Inflammatory macrophage treated with lipopolysaccharide for 1 hour (primary cell): ENCODE results near the gene BDH1.
"Not testable (repeated sequence)": the region's sequence is repeated elsewhere in the genome, so short reads cannot be mapped to it uniquely, and the experiment has no call there.

Experiments
- DNase-seq, 2 donors: peaks; one replicate each; pipeline ENCODE4 v3.0.0-alpha.2; 2020 to 2022

The BDH1 gene

DNA sequence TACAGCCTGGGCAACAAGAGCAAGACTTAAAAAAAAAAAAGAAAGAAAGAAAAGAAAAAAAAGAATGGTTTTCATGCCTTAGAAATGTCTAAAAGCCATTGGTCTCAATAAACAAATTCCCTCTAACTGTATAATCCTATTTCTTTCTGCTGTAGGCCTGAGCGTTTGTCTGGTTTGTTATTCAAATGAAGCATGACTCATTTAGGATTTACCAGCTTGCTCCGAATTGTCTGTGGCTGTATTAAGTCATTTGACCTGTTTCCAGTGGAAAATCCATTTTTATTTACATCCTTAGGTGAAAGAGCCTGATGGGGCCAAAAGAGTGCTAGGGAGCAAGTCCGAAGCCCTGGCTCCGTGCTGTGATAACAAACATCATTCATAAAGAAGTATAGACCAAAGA lies 73.8 kb downstream of the BDH1 start:
- DNase-seq, result no peak

DNA sequence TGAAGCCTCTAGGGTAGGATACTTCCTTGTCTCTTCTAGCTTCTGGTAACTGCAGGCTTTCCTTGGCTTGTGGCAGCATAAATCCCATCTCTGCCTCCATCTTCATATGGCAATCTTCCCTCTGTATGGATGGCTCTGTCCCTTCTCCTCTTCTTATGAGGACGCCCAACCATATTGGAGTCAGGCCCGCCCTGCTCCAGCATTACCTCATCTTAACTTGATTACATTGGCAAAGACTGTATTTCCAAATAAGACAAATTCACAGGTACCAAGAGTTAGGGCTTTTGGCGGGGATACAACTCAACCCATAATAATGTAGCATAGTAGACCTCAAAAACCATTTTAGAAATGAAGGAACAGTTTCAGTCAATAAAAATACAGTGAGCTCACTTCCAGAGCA lies 75.4 kb downstream of the BDH1 start:
- DNase-seq, result no peak

DNA sequence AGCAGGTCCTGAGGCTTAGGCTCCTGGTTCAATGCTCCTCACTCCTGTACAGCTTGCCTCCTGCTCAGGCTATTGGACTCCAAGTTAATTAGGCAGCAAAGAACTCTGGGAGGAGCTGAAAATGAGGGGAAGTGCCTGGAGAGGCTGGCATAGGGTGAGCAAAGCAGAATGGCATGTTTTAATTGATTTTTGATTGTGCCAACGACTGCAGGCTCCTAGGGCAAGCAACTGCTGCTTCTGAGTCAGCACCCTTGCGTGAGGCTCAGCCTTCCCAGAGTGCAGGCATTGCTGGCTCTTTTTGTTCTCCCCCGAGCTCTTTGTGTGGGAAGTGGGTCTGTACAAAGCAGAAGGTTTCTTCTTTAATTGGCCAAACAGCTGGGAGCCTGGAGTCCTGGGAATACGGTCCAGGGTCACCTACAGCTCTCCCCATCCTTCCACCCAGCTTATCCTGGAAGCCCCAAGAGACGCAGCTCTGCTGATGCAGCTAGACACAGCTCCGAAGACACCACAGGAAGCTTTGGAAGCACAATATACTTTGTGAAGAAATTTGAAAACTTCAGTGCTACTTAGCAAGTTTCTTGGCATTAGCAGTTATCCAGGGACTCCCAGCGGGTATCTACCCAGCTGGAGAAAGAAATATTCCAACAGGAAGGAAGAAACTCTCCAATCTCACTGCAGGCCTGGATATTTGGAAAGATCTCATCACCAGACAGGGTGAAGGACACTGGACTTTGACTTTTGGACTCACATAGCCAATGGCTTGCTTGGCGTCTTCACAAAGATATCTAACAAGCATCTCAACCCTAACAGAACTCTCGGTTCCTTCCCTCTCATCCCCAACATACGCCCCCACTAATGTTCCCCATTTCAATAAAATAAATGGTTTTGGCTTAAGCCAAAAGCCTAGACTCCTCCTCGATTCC lies 76.8 kb downstream of the BDH1 start:
- DNase-seq, result no peak

DNA sequence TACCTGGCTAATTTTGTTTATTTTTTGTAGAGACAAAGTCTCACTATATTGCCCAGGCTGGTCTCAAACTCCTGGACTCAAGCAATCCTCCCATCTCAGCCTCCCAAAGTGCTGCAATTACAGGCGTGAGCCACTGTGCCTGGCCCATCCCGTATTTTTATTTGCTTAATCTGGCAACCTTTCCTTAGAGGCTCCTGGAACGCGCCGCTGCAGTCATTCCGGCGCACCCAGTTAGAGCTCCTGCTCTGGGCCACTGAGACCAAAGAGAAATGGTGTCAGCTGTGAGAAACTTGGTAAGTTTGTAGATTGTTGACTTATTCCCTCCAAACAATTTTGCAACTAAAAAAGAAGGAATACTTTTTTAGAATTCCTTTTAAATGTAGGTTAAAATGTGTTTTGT lies 78.0 kb downstream of the BDH1 start:
- DNase-seq, result not testable (repeated sequence)

DNA sequence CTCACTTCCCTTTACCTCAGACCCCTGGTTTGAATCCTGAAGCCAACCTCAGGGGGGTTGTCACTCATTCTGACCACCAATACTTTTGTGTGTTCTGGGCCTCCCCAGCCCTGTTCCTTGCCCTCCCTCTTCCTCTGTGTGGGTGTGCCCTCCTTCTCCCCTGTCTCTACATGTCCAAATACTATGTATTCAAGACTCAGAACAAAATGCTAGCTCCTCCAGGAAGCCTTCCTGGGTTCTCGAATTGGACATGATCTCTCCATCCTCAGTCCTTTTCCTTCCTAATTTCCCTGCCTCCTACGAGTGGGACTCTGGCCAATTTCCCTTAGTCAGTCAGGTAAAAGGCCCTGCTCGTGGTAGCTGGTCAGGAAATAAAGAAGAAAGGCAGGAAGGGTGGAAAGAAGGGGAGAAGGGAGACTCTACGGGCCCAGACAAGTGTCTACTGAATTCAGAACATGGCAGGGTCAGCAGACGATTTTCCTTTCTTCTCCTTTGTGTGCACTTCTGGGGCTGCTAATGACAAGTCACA lies 79.7 kb downstream of the BDH1 start:
- no peak for DNase-seq

DNA sequence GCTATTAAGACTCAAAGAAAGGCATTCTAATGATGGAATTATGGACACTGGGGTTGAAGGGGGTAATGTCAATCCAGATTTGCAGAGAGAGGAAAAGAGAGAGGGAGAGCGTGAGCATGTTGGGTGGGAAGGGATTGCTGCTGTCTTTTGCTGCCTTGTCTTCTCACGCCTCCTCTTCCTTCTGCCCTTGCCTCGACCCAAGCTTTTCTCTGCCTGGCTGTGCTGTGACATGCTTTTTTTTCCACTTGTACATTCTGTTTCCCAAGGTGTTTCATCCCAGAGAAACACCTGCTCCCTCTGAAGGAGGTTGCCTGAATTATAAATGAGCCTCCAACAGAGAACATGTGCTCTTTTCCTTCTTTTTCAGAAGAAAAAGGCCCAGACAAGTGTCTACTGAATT lies 80.3 kb downstream of the BDH1 start:
- DNase-seq, result no peak

DNA sequence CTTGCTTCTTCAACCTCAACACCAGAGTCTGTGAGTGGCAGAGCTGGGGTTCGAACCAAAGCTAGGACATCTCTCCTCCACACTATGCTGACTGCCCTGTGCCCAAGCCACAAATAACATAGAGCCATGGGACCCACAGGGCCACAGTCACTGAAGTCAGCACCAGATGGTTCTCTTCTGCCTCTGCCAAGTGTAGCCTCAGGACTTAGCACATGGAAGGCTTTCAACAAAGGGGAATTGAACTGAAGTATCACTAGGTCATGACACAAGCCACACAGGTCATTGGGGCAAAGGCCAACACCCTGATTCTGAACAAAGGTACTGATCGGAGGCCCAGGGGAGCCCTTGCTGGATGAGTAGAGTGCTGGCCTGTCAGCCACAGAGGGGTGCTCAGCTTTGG lies 83.6 kb downstream of the BDH1 start:
- no peak for DNase-seq

DNA sequence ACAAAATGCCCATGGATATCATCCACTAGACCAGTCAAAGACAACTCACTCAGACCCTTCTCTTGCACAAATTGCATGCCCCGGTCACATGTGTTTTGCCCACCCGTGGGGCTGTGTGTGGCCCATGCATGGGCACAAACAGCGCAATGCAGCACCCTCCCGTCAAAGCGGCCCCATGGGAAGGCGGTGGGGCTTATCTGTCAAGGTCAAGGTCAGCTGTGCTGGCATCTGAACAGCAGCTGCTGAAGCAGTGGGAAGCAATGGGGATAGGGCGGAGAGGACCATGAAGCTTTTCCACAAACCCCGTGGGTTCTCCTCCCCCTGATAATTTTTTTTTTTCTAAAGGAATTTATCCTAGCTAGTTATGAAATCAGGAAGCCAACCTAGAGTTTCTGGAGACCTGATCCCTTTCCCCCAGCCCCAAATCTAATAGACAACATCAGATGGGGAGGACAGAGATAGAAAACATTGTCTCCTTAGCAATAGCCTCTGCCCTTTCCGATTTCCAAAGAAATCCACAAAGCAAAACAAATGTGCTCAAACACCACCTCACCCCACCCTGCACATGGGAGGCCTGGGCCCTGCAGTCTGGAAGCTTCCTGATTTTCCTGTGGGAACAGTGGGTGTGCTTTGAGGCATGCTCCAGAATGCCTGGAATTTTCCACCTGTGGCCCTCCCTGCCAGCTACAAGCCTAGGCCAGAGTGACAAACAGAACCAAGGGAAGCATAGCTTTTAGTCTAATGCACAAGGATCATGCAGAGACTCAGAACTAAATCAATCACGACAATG lies 84.4 kb downstream of the BDH1 start:
- no peak for DNase-seq

DNA sequence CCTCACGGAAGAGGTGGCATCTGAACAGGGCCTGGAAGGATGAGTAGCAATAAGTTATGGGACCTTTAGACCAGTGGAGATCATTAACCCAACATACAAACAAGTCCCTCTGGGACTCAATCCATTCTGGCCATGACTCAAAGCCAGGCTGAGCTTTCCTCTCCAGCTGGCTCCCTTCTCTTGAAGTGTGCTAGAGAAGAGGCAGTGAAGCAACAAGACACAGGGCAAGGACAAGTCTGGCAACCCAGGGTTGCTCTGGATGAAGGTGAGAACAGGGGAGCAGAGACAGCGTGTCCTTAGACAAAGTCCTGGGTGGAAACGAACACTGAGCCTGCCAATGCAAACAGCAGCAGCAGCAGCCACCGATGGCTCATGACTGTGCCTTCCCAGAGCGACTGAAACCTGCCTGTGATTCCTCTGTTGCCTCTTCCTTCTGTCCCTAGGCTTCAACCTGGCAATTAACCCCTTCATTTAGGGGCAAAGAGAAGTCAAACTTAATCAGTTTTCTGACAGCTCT lies 86.8 kb downstream of the BDH1 start:
- DNase-seq, result no peak

DNA sequence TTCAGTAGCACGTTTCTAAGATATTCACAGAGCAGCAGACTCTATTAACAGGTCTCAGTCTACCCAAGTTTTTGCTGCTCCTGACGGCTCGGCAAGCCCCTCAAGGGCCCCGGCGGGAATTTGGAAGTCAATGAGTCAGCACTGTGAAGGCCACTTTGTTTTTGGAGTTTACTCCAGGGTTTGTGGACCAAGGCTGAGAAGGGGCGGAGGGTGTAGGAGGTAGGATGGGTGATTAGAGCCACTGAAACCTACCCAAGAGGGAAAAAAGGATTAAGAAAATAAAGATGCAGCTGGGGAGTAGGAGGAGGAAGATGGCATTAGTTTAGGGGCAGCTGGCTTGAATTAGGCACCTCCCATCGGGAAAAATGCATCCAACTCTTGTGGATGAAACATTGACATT lies 87.6 kb downstream of the BDH1 start:
- DNase-seq, result no peak

DNA sequence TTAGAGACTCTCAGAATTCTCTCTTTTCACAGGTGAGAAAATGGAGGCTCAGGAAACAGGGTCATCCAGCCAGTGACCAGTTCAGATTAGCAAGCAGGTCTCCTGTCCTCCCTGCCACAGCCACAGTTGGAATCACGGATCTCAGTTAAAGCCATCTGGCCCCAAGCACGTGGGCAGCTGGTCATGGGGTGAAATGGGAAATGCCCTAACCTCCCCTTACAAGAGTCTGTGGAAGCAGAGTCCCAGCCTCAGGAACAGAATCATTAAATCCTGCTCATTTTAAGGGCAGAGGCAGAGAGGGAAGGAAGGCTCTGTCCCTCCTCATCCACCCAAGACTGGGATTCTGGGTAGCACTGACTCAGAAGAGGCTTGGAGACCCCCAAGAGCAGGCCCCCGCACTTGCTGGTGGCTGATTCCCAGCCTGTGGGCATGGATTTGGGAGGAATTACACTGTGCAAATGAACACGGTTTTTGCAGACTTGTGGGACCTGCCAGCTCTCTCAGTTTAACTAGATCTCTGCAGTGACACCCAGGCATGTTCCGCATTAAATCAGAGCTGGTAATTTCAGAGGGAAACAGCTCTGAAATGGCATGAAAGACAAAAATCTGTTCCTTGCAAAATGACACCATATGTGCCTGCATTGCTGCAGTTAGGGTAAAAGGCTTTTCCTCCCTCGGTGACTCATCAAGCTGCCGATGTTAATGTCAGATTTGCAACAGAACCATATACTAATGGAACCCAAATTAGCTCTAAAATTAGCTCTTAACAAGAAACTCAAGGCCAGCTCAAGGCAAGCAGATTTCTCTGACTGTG lies 89.0 kb downstream of the BDH1 start:
- peak; percentile 33 to 51 for DNase-seq

DNA sequence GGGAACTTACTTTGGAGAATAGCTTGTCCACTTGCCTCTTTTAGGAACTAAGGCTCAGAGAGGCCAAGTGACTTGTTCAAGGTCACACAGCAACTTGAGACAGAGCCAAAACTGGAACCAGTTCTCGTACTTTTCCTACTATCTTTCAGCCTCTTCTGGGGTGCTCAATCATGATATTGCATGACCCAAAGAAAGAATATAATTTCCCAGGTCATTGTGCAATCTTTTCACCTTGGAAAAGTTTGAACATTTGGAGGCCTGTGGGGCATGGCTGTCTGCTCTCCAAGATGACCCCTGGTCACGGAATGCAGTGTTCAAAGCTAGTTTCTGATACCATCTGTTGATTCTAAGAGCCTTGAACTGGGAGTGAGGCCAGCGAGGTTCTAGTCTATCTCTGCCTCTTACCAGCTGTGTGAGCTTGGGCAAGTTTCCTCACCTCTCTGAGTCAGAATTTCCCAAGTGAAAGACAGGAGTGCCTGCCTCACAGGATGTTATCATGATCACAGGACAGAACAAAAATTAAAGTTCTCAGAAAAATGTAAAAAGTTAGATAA lies 89.7 kb downstream of the BDH1 start:
- peak in 1 of 2 donors; percentile 9 for DNase-seq

DNA sequence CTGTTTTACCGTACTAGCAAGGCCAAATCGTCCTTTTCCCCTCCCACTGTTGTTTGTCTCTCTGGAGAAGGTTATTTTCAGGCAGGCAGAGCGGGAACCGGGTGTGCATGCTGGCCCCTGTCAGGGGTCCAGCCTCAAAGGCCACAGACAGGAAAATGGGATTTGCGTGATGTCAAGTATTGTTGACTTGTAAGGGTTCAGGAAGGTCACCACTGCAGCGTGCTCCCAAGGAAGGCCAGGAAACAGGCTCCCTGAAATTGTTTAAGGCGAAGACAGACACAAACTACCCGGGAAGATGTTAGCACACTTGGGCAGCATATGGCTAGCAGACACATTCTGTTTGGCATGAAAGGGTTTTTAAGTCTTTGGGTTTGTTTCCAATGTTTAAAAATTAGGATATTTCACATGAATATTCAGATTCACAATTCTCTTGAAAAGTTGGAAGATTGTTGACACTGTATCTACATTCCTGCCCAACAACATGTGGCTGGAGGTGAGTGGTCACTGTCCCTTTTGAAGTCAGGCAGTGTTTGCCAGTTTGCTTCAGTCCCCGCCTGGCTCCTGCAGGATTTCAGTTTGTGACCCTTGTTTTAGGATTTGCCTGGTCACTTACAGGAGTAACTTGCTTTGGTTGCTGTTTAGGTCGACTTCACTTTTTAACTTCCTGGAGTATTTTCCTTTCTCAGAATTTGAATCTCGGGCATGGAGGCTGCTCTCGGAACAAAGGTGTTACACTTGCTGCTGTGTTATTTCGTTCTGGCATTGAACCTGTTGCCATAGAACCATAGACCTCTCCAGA lies 90.4 kb downstream of the BDH1 start:
- DNase-seq, result no peak

DNA sequence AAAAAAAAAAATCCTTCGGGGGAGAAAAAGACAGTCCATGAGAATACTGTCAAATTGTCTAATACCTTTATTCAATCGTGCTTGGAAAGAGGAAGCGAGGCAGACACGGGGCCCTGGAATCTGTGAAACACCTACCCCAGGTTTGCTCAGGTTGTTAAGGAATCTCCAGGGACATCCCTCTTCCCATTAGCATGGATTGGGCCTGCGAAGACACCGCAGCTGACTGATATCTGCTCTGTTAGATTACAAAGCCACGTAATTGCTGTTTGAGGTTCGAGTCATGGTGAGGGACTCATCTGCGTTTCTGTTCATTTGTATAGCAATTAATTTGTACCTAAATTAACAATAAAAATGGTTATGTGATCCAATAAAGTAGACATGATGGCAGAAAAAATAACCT lies 91.0 kb downstream of the BDH1 start:
- DNase-seq, result no peak

DNA sequence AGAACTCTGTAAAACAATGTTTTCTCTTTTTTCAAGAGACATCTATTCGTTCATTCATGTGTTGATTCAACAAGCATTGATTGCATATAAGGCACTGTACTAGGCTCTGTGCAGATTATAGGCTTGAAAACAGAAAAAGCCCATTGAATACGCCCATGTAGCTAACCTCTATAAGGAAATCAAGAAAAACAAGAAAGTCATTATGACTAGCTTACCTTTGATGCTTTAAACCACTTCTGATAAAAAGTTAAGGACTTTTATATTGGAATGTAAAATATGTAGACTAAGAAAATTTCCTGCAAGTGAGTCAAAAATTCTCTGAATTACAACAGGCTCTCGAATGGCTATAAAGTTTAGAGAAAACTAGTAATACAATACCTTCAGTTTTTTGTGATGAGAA lies 92.5 kb downstream of the BDH1 start:
- DNase-seq, result no peak

DNA sequence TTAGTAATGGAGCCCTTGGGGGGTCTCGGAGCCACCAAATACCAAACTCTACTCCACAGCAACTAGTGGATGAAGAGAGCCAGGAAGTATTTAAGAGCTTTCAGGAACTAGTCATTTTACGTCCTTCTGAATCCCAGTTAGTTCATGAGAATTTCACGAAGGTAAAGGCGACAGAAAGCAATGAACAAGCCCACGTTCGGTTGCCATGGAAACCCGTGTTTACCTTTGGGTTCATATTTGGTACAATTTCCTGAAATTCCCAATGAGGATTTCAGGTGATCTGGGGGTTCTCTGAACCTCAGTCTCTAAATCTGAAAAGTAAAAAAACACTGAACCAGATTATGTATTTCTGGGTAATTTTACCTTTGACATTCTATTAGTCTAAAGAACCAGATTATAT lies 93.0 kb downstream of the BDH1 start:
- DNase-seq, result no peak

DNA sequence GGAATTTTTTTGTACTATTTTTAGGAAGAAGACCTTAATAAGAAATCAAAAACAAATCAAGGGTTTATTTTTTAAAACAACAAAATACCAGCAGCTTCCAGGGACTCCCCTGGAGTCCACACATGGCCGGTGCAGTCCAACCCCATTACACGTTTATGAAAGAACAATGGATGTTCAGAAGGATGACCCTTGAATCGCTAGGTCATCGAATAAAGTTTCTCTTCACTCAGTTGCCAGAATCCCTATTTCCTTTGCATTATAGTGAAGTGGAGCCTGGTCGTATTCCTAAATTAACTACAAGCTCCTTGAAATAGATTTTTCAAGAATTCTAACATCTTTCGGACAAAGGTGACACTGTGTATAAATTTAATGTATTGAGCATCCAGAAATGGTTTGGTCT lies 95.1 kb downstream of the BDH1 start:
- no peak for DNase-seq

DNA sequence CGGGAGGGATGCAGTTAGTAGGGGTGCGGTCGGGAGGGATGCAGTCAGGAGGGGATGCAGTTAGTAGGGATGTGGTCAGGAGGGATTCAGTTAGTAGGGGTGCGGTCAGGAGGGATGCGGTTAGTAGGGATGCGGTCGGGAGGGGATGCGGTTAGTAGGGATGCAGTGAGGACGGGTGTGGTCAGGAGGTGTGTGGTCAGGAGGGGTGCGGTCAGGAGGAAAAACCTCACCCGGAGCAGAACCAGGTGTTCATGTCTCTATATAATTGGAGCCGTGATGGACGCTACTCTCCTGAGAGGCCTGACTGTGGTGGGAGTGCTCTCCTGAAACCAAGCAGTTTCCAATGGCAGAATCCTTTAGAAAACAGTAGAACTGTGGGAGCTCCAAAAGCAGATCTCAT lies 95.8 kb downstream of the BDH1 start:
- DNase-seq, result no peak
